Raji (cell line): ENCODE data around the gene EXOC3L1.

Source experiments
- POLR2A ChIP-seq: IDR thresholded peaks from 2 replicates; pipeline ENCODE4 v1.6.1; 2011; ENCODE audit warnings: low read depth, low read length, control low read depth; ENCODE audit not compliant: insufficient read depth

EXOC3L1 gene

DNA sequence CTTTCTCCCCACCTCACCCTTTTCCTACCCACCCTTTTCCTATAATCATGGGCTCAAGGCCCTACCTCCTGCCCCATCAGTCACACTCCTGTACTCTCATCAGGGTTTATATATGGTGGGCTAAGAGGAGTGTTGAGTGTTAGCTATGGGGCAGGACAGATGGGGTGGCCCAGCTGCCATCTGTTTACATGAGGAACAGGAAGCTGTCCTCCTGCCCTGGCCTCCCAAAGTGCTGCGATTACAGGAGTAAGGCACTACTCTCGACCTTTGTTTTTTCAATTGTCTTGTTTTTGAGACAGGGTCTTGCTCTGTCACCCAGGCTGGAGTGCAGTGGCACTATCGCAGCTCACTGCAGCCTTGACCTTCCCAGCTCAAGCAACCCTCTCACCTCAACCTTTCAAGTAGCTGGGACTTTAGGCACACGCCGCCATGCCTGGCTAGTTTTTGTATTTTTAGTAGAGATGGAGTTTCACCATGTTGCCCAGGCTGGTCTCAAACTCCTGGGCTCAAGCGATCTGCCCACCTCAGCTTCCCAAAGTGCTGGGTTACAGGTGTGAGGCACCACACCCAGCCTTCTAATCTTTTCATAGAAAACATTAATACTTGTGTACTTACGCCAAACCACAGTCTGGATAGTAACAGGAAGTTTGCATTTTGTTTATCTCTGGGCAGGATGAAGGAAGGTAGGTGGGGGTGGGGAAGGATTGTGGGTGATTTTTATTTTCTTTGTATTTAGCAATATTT, 31.9 kb downstream of the EXOC3L1 start:
- no peak for TF ChIP-seq POLR2A

DNA sequence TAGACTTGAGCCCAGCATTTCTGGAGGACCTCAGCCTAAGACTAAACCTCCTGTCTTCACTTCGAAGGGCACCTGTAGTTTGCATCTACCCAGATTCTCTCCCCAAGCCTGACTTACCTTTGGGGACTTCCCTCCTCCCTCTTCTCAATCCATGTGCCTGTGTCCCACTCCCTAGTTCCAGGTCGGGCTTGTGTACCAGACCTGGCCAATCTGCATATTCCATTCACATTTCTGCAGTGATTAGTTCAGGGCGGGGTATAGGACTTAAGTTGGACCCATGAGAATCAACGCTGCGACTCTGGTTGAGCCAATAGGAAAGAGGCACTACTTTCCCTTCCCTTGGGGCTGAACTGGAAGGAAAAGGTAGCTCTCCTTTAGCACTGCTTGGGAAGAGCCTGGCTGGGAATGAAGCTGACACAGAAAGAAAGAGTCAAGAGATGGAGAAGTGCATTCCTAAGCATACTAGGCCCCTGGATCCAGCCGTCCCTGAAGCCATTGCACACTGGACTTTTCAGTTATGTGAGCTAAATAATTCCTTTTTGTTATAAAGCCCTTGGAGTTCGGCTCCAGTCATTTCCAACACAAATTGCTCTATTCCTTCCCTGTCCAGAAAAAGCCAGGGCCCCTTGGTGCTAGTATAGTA, 32.7 kb downstream of the EXOC3L1 start:
- TF ChIP-seq POLR2A: no peak

- TF ChIP-seq POLR2A: no peak
Observed at GRCh38 chr16:67156143-67156844, 33.6 kb downstream of the EXOC3L1 start.

- TF ChIP-seq POLR2A: no peak
Observed at GRCh38 chr16:67155295-67156142, 34.4 kb downstream of the EXOC3L1 start.

DNA sequence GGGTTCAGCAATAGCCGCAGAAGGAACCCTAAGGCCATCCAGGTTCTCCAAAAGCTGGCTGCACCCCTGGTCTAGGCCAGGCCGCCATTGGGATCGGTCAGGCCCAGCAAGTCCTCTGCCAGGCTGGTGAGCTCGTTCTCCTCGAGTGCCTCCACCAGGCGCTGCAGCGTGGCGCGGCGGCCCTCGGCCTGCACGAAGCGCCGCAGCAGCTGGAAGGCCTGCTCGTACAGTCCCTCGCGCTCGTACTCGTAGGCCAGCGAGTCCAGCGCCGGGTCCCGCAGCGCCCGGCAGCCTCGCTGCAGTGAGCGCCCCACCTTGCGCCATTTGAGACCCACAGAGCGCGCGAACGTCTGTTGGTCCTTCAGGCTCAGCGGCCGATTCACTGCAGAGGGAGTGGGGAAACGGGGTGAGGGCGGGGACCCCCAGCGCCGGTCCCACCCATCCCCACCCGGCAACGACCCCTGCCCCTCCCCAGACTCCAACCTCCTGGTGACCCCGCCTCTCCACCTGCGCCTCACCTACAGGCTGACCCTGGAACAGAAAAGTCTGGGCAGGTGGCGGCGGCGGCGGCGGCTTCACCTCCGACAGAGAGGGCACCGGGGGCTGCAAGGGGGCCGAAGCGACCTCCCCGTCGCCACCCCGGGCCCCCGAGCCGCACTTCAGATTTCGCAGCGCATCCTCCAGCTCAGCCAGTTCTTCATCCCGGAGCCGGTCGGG, 35.2 kb downstream of the EXOC3L1 start:
- TF ChIP-seq POLR2A: no peak

GRCh38 chr16:67151431-67152097, 38.4 kb downstream of the EXOC3L1 start:
- TF ChIP-seq POLR2A: no peak

DNA sequence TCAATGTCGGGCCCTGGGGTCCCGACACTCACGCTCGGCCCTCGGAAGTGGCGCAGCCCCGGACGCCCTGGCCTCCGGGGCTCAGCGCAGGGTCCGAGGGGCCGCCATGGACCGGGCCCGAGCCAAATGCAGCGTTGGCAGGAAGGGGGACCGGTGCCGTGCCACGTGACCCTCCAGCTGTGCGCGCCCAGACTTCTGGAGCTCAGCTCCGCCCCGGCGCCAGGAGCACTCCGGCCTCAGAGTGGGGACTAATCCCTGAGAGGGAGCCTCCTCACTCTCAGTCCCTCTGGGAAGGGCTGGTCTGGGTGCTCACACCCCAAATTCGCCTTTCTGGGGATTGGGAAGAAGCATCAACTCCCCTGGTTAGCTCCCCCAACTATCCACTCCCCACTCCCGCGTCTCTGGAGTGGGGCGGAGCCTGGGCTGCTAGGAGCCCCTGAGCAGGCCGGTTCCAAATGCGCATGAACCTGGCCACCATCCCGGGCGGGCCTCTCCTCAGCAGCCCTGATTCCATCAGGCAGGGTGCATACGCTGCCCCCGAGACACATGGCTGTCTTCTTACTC, 39.0 kb downstream of the EXOC3L1 start, which contains the start of gene B3GNT9:
TSS of gene B3GNT9 (minus strand) at position 166 of the 564 bp plus-strand sequence. CDS start 513 bp downstream, outside the sequence.
- no peak for TF ChIP-seq POLR2A

- no peak for TF ChIP-seq POLR2A
Observed at GRCh38 chr16:67150047-67150832, 39.7 kb downstream of the EXOC3L1 start.

DNA sequence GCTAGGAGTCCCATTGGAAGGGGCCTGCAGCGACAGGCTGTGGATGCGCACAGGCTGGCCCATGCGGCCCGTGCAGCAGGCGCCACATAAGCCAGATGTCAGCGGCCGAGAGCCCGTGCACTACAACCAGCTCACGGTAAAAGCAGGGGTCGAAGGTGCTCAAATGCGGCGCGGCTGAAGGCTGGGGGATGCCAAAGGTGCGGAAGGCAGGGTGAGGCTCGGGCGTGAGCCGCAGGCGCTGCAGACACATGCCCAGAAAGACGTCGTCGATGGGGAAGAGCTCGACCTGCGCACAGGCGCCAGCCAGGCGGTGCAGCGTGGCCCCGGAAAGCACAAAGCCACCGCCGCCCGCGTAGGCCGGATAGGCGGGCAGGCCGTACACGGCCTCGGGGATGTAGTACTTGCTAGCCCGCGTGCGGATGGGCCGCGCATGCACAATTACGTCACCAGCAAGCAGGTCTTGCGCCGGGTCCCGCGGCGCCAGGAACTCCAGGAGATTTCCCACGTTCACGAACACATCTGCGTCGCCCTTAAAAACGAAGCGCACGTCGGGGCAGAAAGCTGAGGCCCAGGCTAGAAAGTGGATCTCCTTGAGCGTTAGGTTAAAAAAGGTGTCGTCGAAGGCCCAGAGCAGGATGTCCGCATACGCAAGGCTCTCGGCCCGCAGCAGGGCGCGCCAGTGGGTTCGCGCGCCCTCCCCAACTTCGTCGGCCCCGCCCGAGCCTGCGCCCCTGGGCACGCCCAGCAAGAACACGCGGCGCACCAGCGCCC, 40.5 kb downstream of the EXOC3L1 start:
- TF ChIP-seq POLR2A: no peak

GRCh38 chr16:67148656-67149275, 41.2 kb downstream of the EXOC3L1 start:
- TF ChIP-seq POLR2A: no peak

- TF ChIP-seq POLR2A: no peak
Observed at GRCh38 chr16:67148221-67148620, 41.7 kb downstream of the EXOC3L1 start.
